ENCODE data around the gene CCP110. TPM values are rescaled to one million over a fixed set of nuclear protein-coding genes. Genes with fewer than 3 reads are reported as not detected.

Gene CCP110
- total and polyA plus RNA-seq, 7 experiments from 2014 or later: 9.2 to 33.0 (median 18.1) TPM

GRCh38 chr16:19505600-19506303 is 18.0 kb upstream of the CCP110 start:
- Histone ChIP-seq H3K27ac (ENCODE audit: low read depth, low read length) (no peak overlapping the region), H3K27me3 (ENCODE audit: control insufficient read depth in 2 of 2, insufficient read depth in 2 of 2, low read length in 2 of 2) (no peaks in the 10 kb centered on the region), H3K9me3 (ENCODE audit: control insufficient read depth in 2 of 3, low read length in 3 of 3) (no peaks in the 10 kb centered on the region), H3K4me1 (ENCODE audit: control insufficient read depth in 2 of 2, insufficient read depth in 2 of 2, low read length in 2 of 2) (no peaks in the 10 kb centered on the region), H3K36me3 (ENCODE audit: control insufficient read depth in 2 of 3, insufficient read depth in 3 of 3, low read length in 3 of 3) (peaks cover 3 to 53% (median 8%) of the 10 kb centered on the region in 3 experiments), H3K4me3 (ENCODE audit: low read length) (no peak overlapping the region)
- intact Hi-C loops (cut with micrococcal nuclease): no loop called here
- ChIA-PET POLR2A (no interaction called here), CTCF (interaction anchor here (0.8 to 1.4 kb wide), 2 partner anchors 419 to 420 kb away, joined by 3 to 4 read pairs; no protein-coding TSS in a partner anchor)
- Mint-ChIP-seq H3K36me3 (peaks cover 9 to 48% (median 32%) of the 10 kb centered on the region in 5 donors), H3K27ac (peak overlapping the region in 2 of 9 donors; percentile 16 to 26), H3K4me1 (peaks cover 0 to 1% (median 0%) of the 10 kb centered on the region in 7 donors), H3K9me3 (no peaks in the 10 kb centered on the region), H3K27me3 (no peaks in the 10 kb centered on the region), H3K4me3 (no peak overlapping the region)
- ATAC-seq (no peak), DNase-seq (no peak)

- DNase-seq: no peak
- Histone ChIP-seq H3K4me1 (ENCODE audit: control insufficient read depth in 2 of 2, insufficient read depth in 2 of 2, low read length in 2 of 2) (no peaks in the 10 kb centered on the region), H3K36me3 (ENCODE audit: control insufficient read depth in 2 of 3, insufficient read depth in 3 of 3, low read length in 3 of 3) (peaks cover 2 to 51% (median 3%) of the 10 kb centered on the region in 3 experiments), H3K27ac (ENCODE audit: low read depth, low read length) (no peak overlapping the region), H3K4me3 (ENCODE audit: low read length) (no peak overlapping the region), H3K9me3 (ENCODE audit: control insufficient read depth in 2 of 3, low read length in 3 of 3) (no peaks in the 10 kb centered on the region), H3K27me3 (ENCODE audit: control insufficient read depth in 2 of 2, insufficient read depth in 2 of 2, low read length in 2 of 2) (no peaks in the 10 kb centered on the region)
- Mint-ChIP-seq H3K27ac (no peak overlapping the region), H3K36me3 (peaks cover 9 to 41% (median 34%) of the 10 kb centered on the region in 5 donors), H3K27me3 (no peaks in the 10 kb centered on the region), H3K9me3 (no peaks in the 10 kb centered on the region), H3K4me3 (no peak overlapping the region), H3K4me1 (peaks cover 0 to 5% (median 3%) of the 10 kb centered on the region in 7 donors)
- CTCF ChIA-PET: no interaction called here
- intact Hi-C loops (cut with micrococcal nuclease): no loop called here
- no peak for ATAC-seq
- POLR2A ChIA-PET: no interaction called here
These were observed 16.8 kb upstream of the CCP110 start for GRCh38 chr16:19506965-19507364.

DNA sequence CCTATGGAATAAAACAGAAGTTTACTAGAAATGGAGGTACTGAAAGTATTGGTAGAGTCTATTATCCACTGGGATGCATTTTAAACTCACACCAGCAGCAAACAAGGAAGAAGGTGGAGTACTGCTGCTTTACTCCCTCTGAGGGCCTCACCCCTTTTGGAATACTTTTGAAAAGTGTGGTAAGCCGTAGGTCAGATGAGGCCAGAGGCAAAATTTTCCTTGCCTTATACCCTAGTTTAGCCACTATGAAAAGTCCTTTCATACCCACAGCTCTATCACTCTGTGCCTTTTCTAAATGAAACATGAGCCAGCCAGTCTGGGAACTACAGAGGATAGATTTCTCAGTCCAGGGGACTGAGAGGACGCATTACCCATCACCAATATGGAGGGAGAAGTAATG is 15.9 kb upstream of the CCP110 start:
- no peaks in the 10 kb centered on the region for H3K27me3 Mint-ChIP-seq
- H3K4me3 Mint-ChIP-seq: no peak overlapping the region
- no peak overlapping the region for H3K27ac Mint-ChIP-seq
- no peaks in the 10 kb centered on the region for H3K4me1 ChIP-seq (ENCODE audit: control insufficient read depth in 2 of 2, insufficient read depth in 2 of 2, low read length in 2 of 2)
- DNase-seq: no peak
- H3K9me3 Mint-ChIP-seq: no peaks in the 10 kb centered on the region
- no peak overlapping the region for H3K4me3 ChIP-seq (ENCODE audit: low read length)
- no peaks in the 10 kb centered on the region for H3K27me3 ChIP-seq (ENCODE audit: control insufficient read depth in 2 of 2, insufficient read depth in 2 of 2, low read length in 2 of 2)
- H3K36me3 Mint-ChIP-seq: peaks cover 9 to 43% (median 29%) of the 10 kb centered on the region in 5 donors
- ATAC-seq: no peak
- peaks cover 0 to 44% (median 3%) of the 10 kb centered on the region in 3 experiments for H3K36me3 ChIP-seq (ENCODE audit: control insufficient read depth in 2 of 3, insufficient read depth in 3 of 3, low read length in 3 of 3)
- H3K27ac ChIP-seq (ENCODE audit: low read depth, low read length): no peak overlapping the region
- CTCF ChIA-PET: no interaction called here
- no peaks in the 10 kb centered on the region for H3K9me3 ChIP-seq (ENCODE audit: control insufficient read depth in 2 of 3, low read length in 3 of 3)
- intact Hi-C loops (cut with micrococcal nuclease): loop anchor here in 1 of 2 donors (2.0 kb wide), 1 partner anchor 15 kb away; the partner anchor contains the start of genes CCP110 and GDE1
- POLR2A ChIA-PET: no interaction called here
- peaks cover 3 to 6% (median 4%) of the 10 kb centered on the region in 7 donors for H3K4me1 Mint-ChIP-seq

- Mint-ChIP-seq H3K4me1 (peaks cover 12 to 34% (median 23%) of the 10 kb centered on the region in 7 donors), H3K27me3 (no peaks in the 10 kb centered on the region), H3K36me3 (peaks cover 0 to 40% (median 26%) of the 10 kb centered on the region in 5 donors), H3K4me3 (no peak overlapping the region), H3K9me3 (no peaks in the 10 kb centered on the region), H3K27ac (peak overlapping the region in 2 of 9 donors; percentile 10 to 13)
- Histone ChIP-seq H3K9me3 (ENCODE audit: control insufficient read depth in 2 of 3, low read length in 3 of 3) (no peaks in the 10 kb centered on the region), H3K36me3 (ENCODE audit: control insufficient read depth in 2 of 3, insufficient read depth in 3 of 3, low read length in 3 of 3) (peaks cover 0 to 32% (median 0%) of the 10 kb centered on the region in 3 experiments), H3K4me3 (ENCODE audit: low read length) (no peak overlapping the region), H3K27ac (ENCODE audit: low read depth, low read length) (no peak overlapping the region), H3K27me3 (ENCODE audit: control insufficient read depth in 2 of 2, insufficient read depth in 2 of 2, low read length in 2 of 2) (no peaks in the 10 kb centered on the region), H3K4me1 (ENCODE audit: control insufficient read depth in 2 of 2, insufficient read depth in 2 of 2, low read length in 2 of 2) (no peaks in the 10 kb centered on the region)
- CTCF ChIA-PET: no interaction called here
- POLR2A ChIA-PET: no interaction called here
- DNase-seq (no peak), ATAC-seq (no peak)
- intact Hi-C loops (cut with micrococcal nuclease): no loop called here
These were observed 11.4 kb upstream of the CCP110 start for GRCh38 chr16:19512297-19512696.

DNA sequence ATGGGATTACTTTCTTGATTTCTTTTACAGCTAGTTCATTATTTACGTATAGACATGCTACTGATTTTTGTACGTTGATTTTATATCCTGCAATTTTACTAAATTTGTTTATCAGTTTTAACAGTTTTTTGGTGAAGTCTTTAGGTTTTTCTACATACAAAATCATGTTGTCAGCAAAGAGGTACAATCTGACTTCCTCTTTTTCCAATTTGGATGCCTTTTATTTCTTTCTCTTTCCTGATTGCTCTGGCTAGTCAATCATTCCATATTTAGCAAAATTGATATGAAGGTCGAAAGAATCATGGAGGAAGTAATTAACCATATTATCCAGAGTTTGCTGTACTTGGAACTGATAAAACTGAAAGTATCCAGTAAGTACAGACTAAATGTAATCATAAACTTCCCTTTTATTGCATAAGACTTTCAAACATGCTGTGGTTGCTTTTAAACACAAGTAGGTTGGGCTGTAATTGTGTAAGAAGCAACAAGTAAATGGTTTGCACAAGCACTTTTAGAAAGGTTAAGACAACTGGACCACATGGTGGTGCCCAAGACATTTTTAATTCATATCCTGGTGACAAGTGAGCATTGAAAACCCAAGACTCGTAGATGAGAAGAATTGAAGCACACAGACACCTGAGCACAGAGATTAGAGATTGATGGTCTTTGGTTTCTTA is 10.2 kb upstream of the CCP110 start:
- Mint-ChIP-seq H3K9me3 (no peaks in the 10 kb centered on the region), H3K27me3 (no peaks in the 10 kb centered on the region), H3K4me3 (no peak overlapping the region), H3K4me1 (peaks cover 13 to 41% (median 28%) of the 10 kb centered on the region in 7 donors), H3K27ac (no peak overlapping the region), H3K36me3 (peaks cover 0 to 40% (median 27%) of the 10 kb centered on the region in 5 donors)
- Histone ChIP-seq H3K36me3 (ENCODE audit: control insufficient read depth in 2 of 3, insufficient read depth in 3 of 3, low read length in 3 of 3) (peaks cover 0 to 29% (median 0%) of the 10 kb centered on the region in 3 experiments), H3K27ac (ENCODE audit: low read depth, low read length) (no peak overlapping the region), H3K4me3 (ENCODE audit: low read length) (no peak overlapping the region), H3K9me3 (ENCODE audit: control insufficient read depth in 2 of 3, low read length in 3 of 3) (no peaks in the 10 kb centered on the region), H3K4me1 (ENCODE audit: control insufficient read depth in 2 of 2, insufficient read depth in 2 of 2, low read length in 2 of 2) (no peaks in the 10 kb centered on the region), H3K27me3 (ENCODE audit: control insufficient read depth in 2 of 2, insufficient read depth in 2 of 2, low read length in 2 of 2) (no peaks in the 10 kb centered on the region)
- DNase-seq: no peak
- ChIA-PET CTCF (no interaction called here), POLR2A (no interaction called here)
- ATAC-seq: peak; percentile 37
- intact Hi-C loops (cut with micrococcal nuclease): no loop called here

DNA sequence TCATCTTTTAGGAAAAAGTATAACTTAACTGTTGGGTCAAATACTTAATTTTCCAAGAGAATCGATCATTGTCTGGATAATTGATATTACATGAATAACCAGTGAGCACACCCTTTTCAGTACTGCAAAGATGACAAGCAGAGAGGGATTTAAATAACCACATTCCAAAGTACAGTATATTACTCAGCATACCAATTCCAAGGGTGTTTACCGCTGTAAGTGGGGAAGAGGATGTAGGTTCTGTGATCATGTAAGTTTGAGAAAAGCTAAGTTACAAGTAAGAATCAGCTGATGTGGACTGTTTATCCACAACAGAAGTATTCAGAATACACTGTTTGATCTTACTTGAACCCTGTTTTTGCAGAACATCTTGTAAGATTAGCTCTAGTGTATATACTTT is 8.0 kb upstream of the CCP110 start:
- Histone ChIP-seq H3K4me1 (ENCODE audit: control insufficient read depth in 2 of 2, insufficient read depth in 2 of 2, low read length in 2 of 2) (peaks cover 3 to 5% of the 10 kb centered on the region in 2 donors), H3K36me3 (ENCODE audit: control insufficient read depth in 2 of 3, insufficient read depth in 3 of 3, low read length in 3 of 3) (peaks cover 0 to 26% (median 0%) of the 10 kb centered on the region in 3 experiments), H3K4me3 (ENCODE audit: low read length) (no peak overlapping the region), H3K9me3 (ENCODE audit: control insufficient read depth in 2 of 3, low read length in 3 of 3) (no peaks in the 10 kb centered on the region), H3K27me3 (ENCODE audit: control insufficient read depth in 2 of 2, insufficient read depth in 2 of 2, low read length in 2 of 2) (no peaks in the 10 kb centered on the region), H3K27ac (ENCODE audit: low read depth, low read length) (no peak overlapping the region)
- DNase-seq: no peak
- no peaks in the 10 kb centered on the region for H3K9me3 Mint-ChIP-seq
- ChIA-PET POLR2A (no interaction called here), CTCF (interaction anchor here (0.6 kb wide), 1 partner anchor 49 kb away, joined by 3 read pairs; no protein-coding TSS in a partner anchor)
- H3K36me3 Mint-ChIP-seq: peaks cover 0 to 43% (median 27%) of the 10 kb centered on the region in 5 donors
- H3K4me3 Mint-ChIP-seq: no peak overlapping the region
- no peaks in the 10 kb centered on the region for H3K27me3 Mint-ChIP-seq
- H3K27ac Mint-ChIP-seq: no peak overlapping the region
- peaks cover 27 to 59% (median 49%) of the 10 kb centered on the region in 7 donors for H3K4me1 Mint-ChIP-seq
- no peak for ATAC-seq
- intact Hi-C loops (cut with micrococcal nuclease): no loop called here
